ENCODE measurements around the gene PPP3CA. TPM values are rescaled to one million over a fixed set of nuclear protein-coding genes. Genes with fewer than 3 reads are reported as not detected.

The PPP3CA gene
- total and polyA plus RNA-seq, 2 of the 8 experiments (the other 6 are each of a cell fraction or from before 2014, with no cell fraction given): 7.9 to 35.0 TPM

GRCh38 chr4:101285985-101286384 lies 61.3 kb downstream of the PPP3CA start:
- Histone ChIP-seq H3K14ac (ENCODE audit: insufficient read length) (no peak overlapping the region), H4K5ac (ENCODE audit: insufficient read length, low read depth, low read length) (no peak overlapping the region), H2BK5ac (ENCODE audit: low read depth, low read length) (no peak overlapping the region), H3K9me3 (ENCODE audit: insufficient read depth in 2 of 2, low read depth in 1 of 2, low read length in 1 of 2) (no peaks in the 10 kb centered on the region), H3K4me2 (ENCODE audit: insufficient read depth in 1 of 2, low read depth in 2 of 2, low read length in 2 of 2) (no peak overlapping the region), H3K27ac (ENCODE audit: low read depth, low read length) (no peak overlapping the region), H3K18ac (ENCODE audit: extremely low read depth, low read length) (no peak overlapping the region), H3K36me3 (ENCODE audit: control insufficient read depth in 2 of 4, insufficient read depth in 4 of 4, low read length in 3 of 4) (no peaks in the 10 kb centered on the region), H3K79me1 (ENCODE audit: low read depth, low read length) (no peaks in the 10 kb centered on the region), H3K27me3 (replicated peaks in 1 of 4; ENCODE audit: control insufficient read depth in 3 of 4, extremely low read depth in 1 of 4, insufficient read depth in 3 of 4, low read length in 3 of 4) (no peaks in the 10 kb centered on the region), H4K20me1 (replicated peaks in 1 of 2; ENCODE audit: control insufficient read depth in 1 of 2, insufficient read depth in 2 of 2, low read length in 2 of 2) (no peaks in the 10 kb centered on the region), H4K8ac (ENCODE audit: extremely low read depth, insufficient read depth, low read length) (no peak overlapping the region), H2BK12ac (ENCODE audit: low read depth, low read length) (no peak overlapping the region), H3K79me2 (ENCODE audit: control insufficient read depth in 1 of 2, insufficient read depth in 2 of 2, low read length in 2 of 2) (peaks cover 0 to 37% of the 10 kb centered on the region in 2 experiments; a peak in 2 of 4 replicates), H2BK15ac (ENCODE audit: low read length) (no peak overlapping the region), H2AK5ac (ENCODE audit: low read depth, low read length) (no peak overlapping the region), H3K23ac (ENCODE audit: insufficient read length) (no peak overlapping the region), H3K9ac (replicated peaks in 1 of 4; ENCODE audit: extremely low read depth in 1 of 4, low read depth in 3 of 4, low read length in 3 of 4) (no peak overlapping the region), H3K23me2 (ENCODE audit: low read depth, low read length) (no peaks in the 10 kb centered on the region; the same call in 1 of the 2 replicates), H3K4ac (replicated peaks; ENCODE audit: insufficient read length, low read depth, low read length) (no peak overlapping the region), H3K4me3 (ENCODE audit: extremely low read depth in 1 of 4, insufficient read depth in 2 of 4, low read depth in 3 of 4, low read length in 4 of 4) (no peak overlapping the region), H3K56ac (replicated peaks; ENCODE audit: insufficient read length, low read depth, low read length) (no peak overlapping the region), H4K91ac (replicated peaks; ENCODE audit: insufficient read length, low read length) (no peak overlapping the region), H3K4me1 (replicated peaks in 1 of 4; ENCODE audit: control insufficient read depth in 3 of 4, insufficient read depth in 4 of 4, low read length in 3 of 4) (peaks cover 0 to 28% (median 17%) of the 10 kb centered on the region in 4 experiments; a peak in 6 of 7 replicates), H2AFZ (ENCODE audit: low read length) (no peak overlapping the region), H2BK120ac (replicated peaks; ENCODE audit: low read depth, low read length) (no peak overlapping the region), H2BK20ac (ENCODE audit: low read length) (no peak overlapping the region)
- TF ChIP-seq PHF8 (conservative IDR thresholded peaks at IDR 0.05; ENCODE audit: low read depth, low read length) (no peak), NRF1 (IDR thresholded peaks at IDR 0.05; ENCODE audit: low read depth, low read length) (no peak)
- no peak for FAIRE-seq
- ChIA-PET CTCF (ENCODE audit: partially characterized antibody) (no interaction called here), POLR2A (ENCODE audit: partially characterized antibody) (interaction anchor here (0.6 kb wide), 1 partner anchor 9 kb away, joined by 4 read pairs; no protein-coding TSS in a partner anchor)
- DNase-seq (ENCODE audit: low read depth in 1 of 2, low spot score in 2 of 2): no peak
- 85% methylated on average over 4 of the region's 4 CpGs; no CpG with 5 or more reads in 1 of the 2 experiments for WGBS, 2 experiments (ENCODE audit: extremely low coverage in 1 of 2, insufficient coverage in 1 of 2, insufficient read length in 1 of 2, insufficient replicate concordance in 2 of 2, low coverage in 1 of 2, low lambda C conversion rate in 2 of 2, missing lambda C conversion rate in 1 of 2)

All from H1 (cell line).